Heart right ventricle (tissue), 16 donors: ENCODE results near the gene MPP1. TPM values are rescaled to one million over a fixed set of nuclear protein-coding genes. Genes with fewer than 3 reads are reported as not detected.

Experiments
- ATAC-seq, 8 donors: fragments of 200-7000 bp; cut with Tn5 transposase; one replicate each; pipeline ENCODE4 v1.9.1; 2020; ENCODE audit warnings: mild to moderate bottlenecking in 8 of 8, moderate library complexity in 8 of 8, moderate number of reproducible peaks in 1 of 8
- DNase-seq, 2 donors: peaks; one replicate each; pipeline ENCODE4 v3.0.0-alpha.2; 2020
- H3K27ac ChIP-seq, 10 donors: fragments of 200-600 bp; sonication (generic) in 2 of 10; one replicate each; pipeline versions ENCODE4 v1.5.0 to v1.8.0; 2020 to 2022; ENCODE audit warnings: mild to moderate bottlenecking in 3 of 10
- H3K27me3 ChIP-seq, 7 donors: fragments of 200-600 bp; one replicate each; pipeline ENCODE4 v1.8.0; 2021 to 2022; ENCODE audit warnings: mild to moderate bottlenecking in 2 of 7
- H3K36me3 ChIP-seq, 9 donors: fragments of 200-600 bp; sonication (generic) in 1 of 9; one replicate each; pipeline versions ENCODE4 v1.5.0 to v1.8.0; 2020 to 2022; ENCODE audit warnings: mild to moderate bottlenecking in 2 of 9
- H3K4me1 ChIP-seq, 9 donors: fragments of 200-600 bp; sonication (generic) in 1 of 9; one replicate each; pipeline versions ENCODE4 v1.5.0 to v1.8.0; 2020 to 2022; ENCODE audit warnings: mild to moderate bottlenecking in 4 of 9
- H3K4me3 ChIP-seq, 10 donors: fragments of 200-600 bp; sonication (generic) in 2 of 10; one replicate each; pipeline versions ENCODE4 v1.5.0 to v1.8.0; 2020 to 2022; ENCODE audit warnings: mild to moderate bottlenecking in 7 of 10, moderate library complexity in 2 of 10
- H3K9me3 ChIP-seq, 11 donors: fragments of 200-600 bp in 10 of 11; sonication (generic) in 2 of 11; one replicate each; pipeline versions ENCODE4 v1.5.0 to v1.8.0; 2013 to 2022; ENCODE audit warnings: mild to moderate bottlenecking in 2 of 11, control low read depth in 1 of 11, moderate library complexity in 1 of 11
- CTCF ChIP-seq, 9 donors: fragments of 200-600 bp; sonication (generic) in 2 of 9; IDR thresholded peaks; one replicate each; pipeline versions ENCODE4 v1.5.0 to v1.8.0; 2021 to 2022; ENCODE audit warnings: antibody characterized with exemption in 9 of 9, mild to moderate bottlenecking in 5 of 9, moderate library complexity in 1 of 9
- WGBS, 2 donors: extraction: QIAGEN DNeasy Blood & Tissue Kit; methylation state at CpG; one replicate each; pipeline ENCODE4 v1.1.7; 2013; ENCODE audit warnings: inconsistent platforms in 1 of 2; 5-methylcytosine and 5-hydroxymethylcytosine counted together
- intact Hi-C, 10 donors: fragments of 100-400 bp; cut with DNase I; formaldehyde crosslinking; loops; one replicate each; pipeline versions ENCODE4 v1.11.1 to v1.14.2; 2022
- polyA plus RNA-seq, 2 donors: library from polyadenylated mRNA; stranded (reverse); fragments of 200-250 nt; gene quantifications; one replicate each; pipeline ENCODE4 v1.2.3, GENCODE V29; 2013
- total RNA-seq, 10 donors: library from RNA; stranded (reverse); fragmentation: NEBNext Ultra II Directional in 3 of 10; extraction: Animal tissue kit (Norgen Biotek cat#: 25700) in 3 of 10; gene quantifications; one replicate each; pipeline versions ENCODE4 v1.2.1 to v1.2.4, GENCODE V29; 2021 to 2023
- donor health status: Arrhythmogenic right ventricular cardiomyopathy.
- donor health status: ischemic (EF 13 %, LVEDD 7.1; RV severe dilation, severe dysfunction).
- donor health status: healthy with polysubstance abuse.
- donor health status: DM: no; HTN: yes; CAD: no.
- donor health status: DM: no; HTN: no; CAD: no.
- donor health status: ischemic (EF 25% LVEDD 6.9; RV normal size, moderate dysfunction).
- donor health status: ischemic (EF 25% LVEDD 5.7; RV mildly dilated, moderate dysfunction).
- donor health status: healthy.
- donor health status: DM: yes; HTN: yes; CAD: no.
- donor health status: Ischemic cardiomyopathy.
- donor health status: ischemic (EF 35%, LVEDD 5.7; RV mildly dilated, moderate dysfunction).
- donor health status: nonischemic (EF 11% LVEDD 7.7; RV severe dilation, severe dysfunction).
- donor health status: DM: yes; HTN: yes; CAD: no.
- donor health status: PGD.
- donor health status: ischemic (EF 29% LVEDD 5.4; RV normal size, mild dysfunction).
- donor health status: nonischemic (EF 23%, LVEDD 6.1; RV moderate dilation, normal function).

Gene MPP1
- total and polyA plus RNA-seq, 12 donors: 18.4 to 50.6 (median 39.6) TPM

GRCh38 chrX:154834562-154834961 is 29.3 kb upstream of the MPP1 start, which contains the start of gene SMIM9:
SMIM9 (minus strand) TSS chrX:154834662; CDS start chrX:154830856, 3,806 bp downstream.
- H3K4me1 ChIP-seq: no peaks in the 10 kb centered on the region
- H3K36me3 ChIP-seq: peaks cover 0 to 15% (median 0%) of the 10 kb centered on the region in 9 donors
- DNase-seq (no peak), ATAC-seq (no peak)
- intact Hi-C loops: no loop called here
- peaks cover 0 to 4% (median 0%) of the 10 kb centered on the region in 7 donors for H3K27me3 ChIP-seq
- no peak within 1 kb of the TSS for H3K4me3 ChIP-seq
- 94 to 96% methylated on average over 3 of the region's 3 CpGs for WGBS, 2 donors
- TF ChIP-seq CTCF (IDR thresholded peaks at IDR 0.05): no peak
- no peaks in the 10 kb centered on the region for H3K9me3 ChIP-seq
- no peak within 1 kb of the TSS for H3K27ac ChIP-seq

GRCh38 chrX:154833746-154834274 is 28.5 kb upstream of the MPP1 start:
- WGBS, 2 donors: 92 to 97% methylated on average over 3 of the region's 3 CpGs
- Histone ChIP-seq H3K4me1 (no peaks in the 10 kb centered on the region), H3K9me3 (no peaks in the 10 kb centered on the region), H3K4me3 (no peak overlapping the region), H3K36me3 (peaks cover 0 to 15% (median 0%) of the 10 kb centered on the region in 9 donors), H3K27me3 (peaks cover 0 to 4% (median 0%) of the 10 kb centered on the region in 7 donors), H3K27ac (no peak overlapping the region)
- no peak for TF ChIP-seq CTCF (IDR thresholded peaks at IDR 0.05)
- intact Hi-C loops: no loop called here
- ATAC-seq (no peak), DNase-seq (no peak)

GRCh38 chrX:154829926-154830442 is 24.7 kb upstream of the MPP1 start:
- Histone ChIP-seq H3K27ac (no peak overlapping the region), H3K4me3 (no peak overlapping the region), H3K4me1 (no peaks in the 10 kb centered on the region), H3K27me3 (peaks cover 0 to 4% (median 0%) of the 10 kb centered on the region in 7 donors), H3K9me3 (no peaks in the 10 kb centered on the region), H3K36me3 (no peaks in the 10 kb centered on the region)
- DNase-seq (no peak), ATAC-seq (no peak)
- WGBS, 2 donors: 67 to 76% methylated on average over 1 of the region's 1 CpG
- TF ChIP-seq CTCF (IDR thresholded peaks at IDR 0.05): no peak
- intact Hi-C loops: no loop called here

- no peak for TF ChIP-seq CTCF (IDR thresholded peaks at IDR 0.05)
- Histone ChIP-seq H3K27ac (no peak overlapping the region), H3K27me3 (peaks cover 0 to 4% (median 0%) of the 10 kb centered on the region in 7 donors), H3K36me3 (no peaks in the 10 kb centered on the region), H3K4me1 (no peaks in the 10 kb centered on the region), H3K9me3 (no peaks in the 10 kb centered on the region), H3K4me3 (no peak overlapping the region)
- DNase-seq (no peak), ATAC-seq (no peak)
- intact Hi-C loops: no loop called here
Observed at GRCh38 chrX:154829134-154829533, 23.8 kb upstream of the MPP1 start.
